SK-N-SH treated with all-trans-retinoic acid at 6 μM for 48 hours (cell line): ENCODE data around the gene GLDC.

ENCODE experiments used
- ATAC-seq: fragments of 200-7000 bp; cut with Tn5 transposase; 3 replicates; pipeline ENCODE4 v1.9.1; 2020; ENCODE audit warnings: mild to moderate bottlenecking, moderate library complexity
- ARNTL ChIP-seq: fragments of 450-650 bp; formaldehyde crosslinking; IDR thresholded peaks from 2 replicates; pipeline ENCODE4 v1.5.0; 2020; ENCODE audit warnings: low read depth, mild to moderate bottlenecking, moderate library complexity, borderline replicate concordance
- BACH2 ChIP-seq: fragments of 250-450 bp; sonication (Bioruptor Pico); IDR thresholded peaks from 2 replicates; pipeline ENCODE4 v1.9.0; 2021; ENCODE audit warnings: mild to moderate bottlenecking, borderline replicate concordance
- CREB5 ChIP-seq: fragments of 250-450 bp; sonication (Bioruptor Pico); IDR thresholded peaks from 2 replicates; pipeline ENCODE4 v1.5.1; 2020; ENCODE audit warnings: low read depth, mild to moderate bottlenecking, moderate library complexity
- CSRNP3 ChIP-seq: fragments of 250-450 bp; sonication (Bioruptor Pico); IDR thresholded peaks from 2 replicates; pipeline ENCODE4 v1.5.1; 2021; ENCODE audit warnings: mild to moderate bottlenecking, moderate library complexity
- ESRRG ChIP-seq: fragments of 250-450 bp; sonication (Bioruptor Pico); IDR thresholded peaks from 2 replicates; pipeline ENCODE4 v1.6.1; 2021; ENCODE audit warnings: mild to moderate bottlenecking
- GLIS3 ChIP-seq: fragments of 250-450 bp; sonication (Bioruptor Pico); IDR thresholded peaks from 2 replicates; pipeline ENCODE4 v1.5.0; 2020; ENCODE audit warnings: mild to moderate bottlenecking, moderate library complexity
- ISL1 ChIP-seq: fragments of 250-450 bp; sonication (Bioruptor Pico); IDR thresholded peaks from 2 replicates; pipeline ENCODE4 v2.1.2; 2022; ENCODE audit warnings: mild to moderate bottlenecking, moderate library complexity
- OSR1 ChIP-seq: fragments of 250-450 bp; sonication (Bioruptor Pico); IDR thresholded peaks from 2 replicates; pipeline ENCODE4 v1.8.0; 2022; ENCODE audit warnings: moderate library complexity, mild to moderate bottlenecking, inconsistent platforms
- RARB ChIP-seq: fragments of 250-450 bp; sonication (Bioruptor Pico); IDR thresholded peaks from 2 replicates; pipeline ENCODE4 v1.8.0; 2021; ENCODE audit warnings: mild to moderate bottlenecking, moderate library complexity
- SNAI2 ChIP-seq: fragments of 250-450 bp; sonication (Bioruptor Pico); IDR thresholded peaks from 2 replicates; pipeline ENCODE4 v1.5.0; 2020; ENCODE audit warnings: mild to moderate bottlenecking, moderate library complexity
- TOX ChIP-seq: fragments of 250-450 bp; sonication (Bioruptor Pico); IDR thresholded peaks from 2 replicates; pipeline ENCODE4 v1.8.0; 2021; ENCODE audit warnings: mild to moderate bottlenecking, moderate library complexity, borderline replicate concordance
- ZC3H10 ChIP-seq: fragments of 250-450 bp; sonication (Bioruptor Pico); IDR thresholded peaks from 2 replicates; pipeline ENCODE4 v1.5.1; 2021; ENCODE audit warnings: mild to moderate bottlenecking, moderate library complexity
- ZFP3 ChIP-seq: fragments of 250-450 bp; sonication (Bioruptor Pico); IDR thresholded peaks from 2 replicates; pipeline ENCODE4 v1.5.0; 2020; ENCODE audit warnings: mild to moderate bottlenecking, moderate library complexity
- ZFP30 ChIP-seq: fragments of 450-650 bp; formaldehyde crosslinking; IDR thresholded peaks from 2 replicates; pipeline ENCODE4 v1.5.0; 2022; ENCODE audit warnings: mild to moderate bottlenecking, moderate library complexity
- ZNF565 ChIP-seq: fragments of 450-650 bp; formaldehyde crosslinking; conservative IDR thresholded peaks from 2 replicates; pipeline ENCODE4 v1.5.0; 2020; ENCODE audit warnings: low read depth, mild to moderate bottlenecking, moderate library complexity
- ZNF70 ChIP-seq: fragments of 450-650 bp; formaldehyde crosslinking; IDR thresholded peaks from 2 replicates; pipeline ENCODE4 v1.5.0; 2020; ENCODE audit warnings: mild to moderate bottlenecking, moderate library complexity
- ZNF8 ChIP-seq: fragments of 450-650 bp; formaldehyde crosslinking; IDR thresholded peaks from 2 replicates; pipeline ENCODE4 v1.5.0; 2020; ENCODE audit warnings: mild to moderate bottlenecking, moderate library complexity
- TF ChIP-seq, protein P1 (sequence below): fragments of 250-450 bp; sonication (Bioruptor Pico); IDR thresholded peaks from 2 replicates; pipeline ENCODE4 v1.5.0; 2020; ENCODE audit warnings: mild to moderate bottlenecking, moderate library complexity
- TF ChIP-seq, protein P2 (sequence below): fragments of 250-450 bp; sonication (Bioruptor Pico); IDR thresholded peaks from 2 replicates; pipeline ENCODE4 v1.8.0; 2021; ENCODE audit warnings: low read depth, mild to moderate bottlenecking, moderate library complexity, borderline replicate concordance

GLDC gene

GRCh38 chr9:6567140-6567591 is 78.4 kb downstream of the GLDC start:
- TF ChIP-seq ZNF8 (CRISPR knock-in tag) (no peak), CREB5 (CRISPR knock-in tag) (no peak), ISL1 (CRISPR knock-in tag) (no peak)
- peak; percentile 83 for ATAC-seq

DNA sequence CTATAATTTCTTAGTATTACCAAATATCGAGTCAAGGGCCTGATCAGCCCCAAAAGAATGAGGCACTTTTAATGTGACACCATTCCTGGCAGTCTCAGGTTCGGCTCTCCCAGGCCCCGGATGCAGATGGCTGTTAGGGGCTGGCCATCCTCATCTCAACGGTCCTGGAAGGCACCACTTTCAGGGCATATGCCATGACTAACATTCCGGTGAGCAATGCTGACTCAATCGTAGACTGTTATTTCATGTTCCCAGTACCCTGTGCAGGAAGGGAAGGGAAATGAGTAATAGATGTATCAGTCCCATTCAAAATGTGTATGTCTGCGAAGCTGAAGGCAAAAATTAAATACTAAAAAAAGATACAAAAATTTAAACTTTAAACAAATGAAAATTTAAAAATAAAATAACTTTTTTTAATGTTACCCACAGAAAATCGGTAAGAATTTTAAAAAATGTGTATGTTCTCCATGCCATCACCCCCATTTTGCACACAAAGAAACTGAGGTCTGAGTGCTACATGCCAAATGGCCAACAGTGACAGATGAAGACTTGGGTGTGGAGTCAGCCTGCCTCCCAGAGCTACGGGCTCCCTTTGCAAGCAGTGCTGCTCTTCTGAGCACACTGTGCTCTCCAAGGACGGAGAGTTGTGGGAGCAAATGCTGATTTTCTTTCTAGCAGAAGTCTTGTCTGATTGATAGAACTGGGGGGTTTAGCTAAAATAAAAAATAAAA is 79.0 kb downstream of the GLDC start:
- peak; percentile 92 for ATAC-seq
- no peak for TF ChIP-seq SNAI2 (CRISPR knock-in tag)
- peak; percentile 34 for TF ChIP-seq ISL1 (CRISPR knock-in tag)
- TF ChIP-seq, all 23 proteins: peak for 1

GRCh38 chr9:6565312-6565711 is 80.2 kb downstream of the GLDC start:
- no peak for ATAC-seq
- no peak for TF ChIP-seq ZNF565 (CRISPR knock-in tag)
- no peak for TF ChIP-seq SNAI2 (CRISPR knock-in tag)
- no peak for TF ChIP-seq CSRNP3 (CRISPR knock-in tag)
- TF ChIP-seq ESRRG (CRISPR knock-in tag), result no peak
- TF ChIP-seq ZFP30 (CRISPR knock-in tag), result no peak
- no peak for TF ChIP-seq OSR1 (CRISPR knock-in tag)
- TF ChIP-seq, protein P1, sequence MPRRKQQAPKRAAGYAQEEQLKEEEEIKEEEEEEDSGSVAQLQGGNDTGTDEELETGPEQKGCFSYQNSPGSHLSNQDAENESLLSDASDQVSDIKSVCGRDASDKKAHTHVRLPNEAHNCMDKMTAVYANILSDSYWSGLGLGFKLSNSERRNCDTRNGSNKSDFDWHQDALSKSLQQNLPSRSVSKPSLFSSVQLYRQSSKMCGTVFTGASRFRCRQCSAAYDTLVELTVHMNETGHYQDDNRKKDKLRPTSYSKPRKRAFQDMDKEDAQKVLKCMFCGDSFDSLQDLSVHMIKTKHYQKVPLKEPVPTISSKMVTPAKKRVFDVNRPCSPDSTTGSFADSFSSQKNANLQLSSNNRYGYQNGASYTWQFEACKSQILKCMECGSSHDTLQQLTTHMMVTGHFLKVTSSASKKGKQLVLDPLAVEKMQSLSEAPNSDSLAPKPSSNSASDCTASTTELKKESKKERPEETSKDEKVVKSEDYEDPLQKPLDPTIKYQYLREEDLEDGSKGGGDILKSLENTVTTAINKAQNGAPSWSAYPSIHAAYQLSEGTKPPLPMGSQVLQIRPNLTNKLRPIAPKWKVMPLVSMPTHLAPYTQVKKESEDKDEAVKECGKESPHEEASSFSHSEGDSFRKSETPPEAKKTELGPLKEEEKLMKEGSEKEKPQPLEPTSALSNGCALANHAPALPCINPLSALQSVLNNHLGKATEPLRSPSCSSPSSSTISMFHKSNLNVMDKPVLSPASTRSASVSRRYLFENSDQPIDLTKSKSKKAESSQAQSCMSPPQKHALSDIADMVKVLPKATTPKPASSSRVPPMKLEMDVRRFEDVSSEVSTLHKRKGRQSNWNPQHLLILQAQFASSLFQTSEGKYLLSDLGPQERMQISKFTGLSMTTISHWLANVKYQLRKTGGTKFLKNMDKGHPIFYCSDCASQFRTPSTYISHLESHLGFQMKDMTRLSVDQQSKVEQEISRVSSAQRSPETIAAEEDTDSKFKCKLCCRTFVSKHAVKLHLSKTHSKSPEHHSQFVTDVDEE, result no peak
- TF ChIP-seq TOX, result no peak
- TF ChIP-seq BACH2 (CRISPR knock-in tag), result no peak
- TF ChIP-seq CREB5 (CRISPR knock-in tag), result no peak
- no peak for TF ChIP-seq ISL1 (CRISPR knock-in tag)
- TF ChIP-seq ARNTL (CRISPR knock-in tag), result no peak

- no peak for ATAC-seq
- TF ChIP-seq, protein P1, result no peak
- TF ChIP-seq ZNF70 (CRISPR knock-in tag), result no peak
Observed at GRCh38 chr9:6564868-6565267, 80.7 kb downstream of the GLDC start.

DNA sequence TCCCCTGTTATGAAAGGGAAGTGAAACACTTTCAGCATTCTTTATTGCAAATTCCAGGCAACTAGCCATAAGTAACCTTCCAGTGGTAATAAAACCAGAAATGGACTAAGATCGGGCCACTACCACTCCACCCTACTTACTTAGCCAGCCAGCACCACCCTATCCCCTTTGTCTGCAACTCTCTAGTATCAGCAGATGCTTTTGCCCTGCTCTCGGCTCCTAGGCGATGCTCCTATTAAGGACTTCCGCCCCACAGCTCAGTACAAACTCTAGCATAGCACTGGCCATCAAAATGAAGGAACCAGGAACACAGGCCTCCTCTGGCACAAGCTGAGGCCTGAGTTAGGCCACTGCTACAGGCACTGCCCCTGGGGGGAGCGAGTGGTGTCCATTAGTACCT is 81.2 kb downstream of the GLDC start:
- TF ChIP-seq ZFP3 (no peak), ISL1 (CRISPR knock-in tag) (no peak), ZC3H10 (CRISPR knock-in tag) (no peak), ZNF70 (CRISPR knock-in tag) (no peak), RARB (no peak), OSR1 (CRISPR knock-in tag) (no peak), GLIS3 (CRISPR knock-in tag) (no peak)
- TF ChIP-seq, protein P2, sequence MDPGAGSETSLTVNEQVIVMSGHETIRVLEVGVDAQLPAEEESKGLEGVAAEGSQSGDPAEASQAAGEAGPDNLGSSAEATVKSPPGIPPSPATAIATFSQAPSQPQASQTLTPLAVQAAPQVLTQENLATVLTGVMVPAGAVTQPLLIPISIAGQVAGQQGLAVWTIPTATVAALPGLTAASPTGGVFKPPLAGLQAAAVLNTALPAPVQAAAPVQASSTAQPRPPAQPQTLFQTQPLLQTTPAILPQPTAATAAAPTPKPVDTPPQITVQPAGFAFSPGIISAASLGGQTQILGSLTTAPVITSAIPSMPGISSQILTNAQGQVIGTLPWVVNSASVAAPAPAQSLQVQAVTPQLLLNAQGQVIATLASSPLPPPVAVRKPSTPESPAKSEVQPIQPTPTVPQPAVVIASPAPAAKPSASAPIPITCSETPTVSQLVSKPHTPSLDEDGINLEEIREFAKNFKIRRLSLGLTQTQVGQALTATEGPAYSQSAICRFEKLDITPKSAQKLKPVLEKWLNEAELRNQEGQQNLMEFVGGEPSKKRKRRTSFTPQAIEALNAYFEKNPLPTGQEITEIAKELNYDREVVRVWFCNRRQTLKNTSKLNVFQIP (CRISPR knock-in tag), result no peak
- no peak for ATAC-seq
